Smooth muscle cell of trachea (primary cell): ENCODE measurements around the gene PDE1C. TPM values are rescaled to one million over a fixed set of nuclear protein-coding genes. Genes with fewer than 3 reads are reported as not detected.

Experiments used
- total RNA-seq: library from RNA; depleted of rRNA; stranded (reverse); fragments of >200 nt; gene quantifications from 2 replicates; pipeline ENCODE4 v1.2.1, GENCODE V29; 2014

Gene PDE1C
- 0.29 and 0.50 TPM in 2 replicates for total RNA-seq

GRCh38 chr7:32070406-32071360 is at the start of gene PDE1C:
TSS of gene PDE1C (minus strand) at chr7:32070407.

